Lower leg skin (tissue), 3 donors: ENCODE measurements around the gene CDC73.

Source experiments
- CTCF ChIP-seq, 3 donors: fragments of 450-650 bp; IDR thresholded peaks; one replicate each; pipeline ENCODE4 v1.5.1; 2016; ENCODE audit warnings: antibody characterized with exemption in 3 of 3, mild to moderate bottlenecking in 3 of 3, moderate library complexity in 2 of 3
- POLR2A ChIP-seq, 2 donors: fragments of 450-650 bp; IDR thresholded peaks; one replicate each; pipeline ENCODE4 v1.6.1; 2016 to 2017; ENCODE audit warnings: antibody characterized with exemption in 2 of 2, mild to moderate bottlenecking in 1 of 2, moderate library complexity in 1 of 2

- no peak for TF ChIP-seq CTCF (IDR thresholded peaks at IDR 0.05)
- no peak for TF ChIP-seq POLR2A (IDR thresholded peaks at IDR 0.05)
Measured at GRCh38 chr1:193249187-193249586, 127.4 kb downstream of the CDC73 start.
